Gastroesophageal sphincter (tissue), 3 donors: Measurements from ENCODE around the gene MYBPH.

ENCODE experiments used
- CTCF ChIP-seq, 4 experiments: fragments of 200-600 bp in 2 of 4; fragments of 450-650 bp in 2 of 4; sonication (generic) in 1 of 4; IDR thresholded peaks; one replicate each; pipeline ENCODE4 v1.5.1; 2017 to 2019; ENCODE audit warnings: antibody characterized with exemption in 4 of 4, mild to moderate bottlenecking in 2 of 4, moderate library complexity in 2 of 4
- POLR2A ChIP-seq, 2 donors: fragments of 450-650 bp; IDR thresholded peaks; one replicate each; pipeline ENCODE4 v1.6.1; 2017; ENCODE audit warnings: antibody characterized with exemption in 2 of 2, mild to moderate bottlenecking in 2 of 2, moderate library complexity in 1 of 2

- TF ChIP-seq CTCF (IDR thresholded peaks at IDR 0.05) (no peak), POLR2A (IDR thresholded peaks at IDR 0.05) (no peak)
Measured at GRCh38 chr1:203121186-203122015, 54.2 kb downstream of the MYBPH start.
